ENCODE measurements around the gene SLC19A1. TPM values are rescaled to one million over a fixed set of nuclear protein-coding genes. Genes with fewer than 3 reads are reported as not detected.

Gene SLC19A1
- total RNA-seq, 2 donors from 2014 or later, result 4.7 to 6.1 TPM

- TF ChIP-seq CTCF (IDR thresholded peaks at IDR 0.05), result no peak
- no peak for DNase-seq (ENCODE audit: low spot score)
- Histone ChIP-seq H3K27ac (no peak overlapping the region), H3K4me1 (ENCODE audit: control insufficient read depth in 1 of 2, low read depth in 2 of 2) (peaks cover 0 to 5% of the 10 kb centered on the region in 2 donors), H3K4me3 (no peak overlapping the region), H3K36me3 (no peaks in the 10 kb centered on the region), H3K27me3 (replicated peaks; ENCODE audit: insufficient read depth) (no peaks in the 10 kb centered on the region), H3K9me3 (peaks cover 22% of the 10 kb centered on the region)
- no peak for ATAC-seq (ENCODE audit: insufficient number of reproducible peaks, low FRiP score, low read depth)
These were observed 46.7 kb upstream of the SLC19A1 start for GRCh38 chr21:45588871-45589491.

GRCh38 chr21:45588086-45588825 is 46.0 kb upstream of the SLC19A1 start:
- no peaks in the 10 kb centered on the region for H3K27me3 ChIP-seq (replicated peaks; ENCODE audit: insufficient read depth)
- H3K36me3 ChIP-seq, result no peaks in the 10 kb centered on the region
- DNase-seq (ENCODE audit: low spot score) (no peak), ATAC-seq (ENCODE audit: insufficient number of reproducible peaks, low FRiP score, low read depth) (no peak)
- H3K9me3 ChIP-seq, result peaks cover 22% of the 10 kb centered on the region
- no peak for TF ChIP-seq CTCF (IDR thresholded peaks at IDR 0.05)
- H3K4me3 ChIP-seq, result no peak overlapping the region
- H3K27ac ChIP-seq, result no peak overlapping the region
- peaks cover 0 to 5% of the 10 kb centered on the region in 2 donors for H3K4me1 ChIP-seq (ENCODE audit: control insufficient read depth in 1 of 2, low read depth in 2 of 2)

- Histone ChIP-seq H3K27me3 (replicated peaks; ENCODE audit: insufficient read depth) (no peaks in the 10 kb centered on the region), H3K4me3 (no peak overlapping the region), H3K9me3 (peaks cover 22% of the 10 kb centered on the region), H3K4me1 (ENCODE audit: control insufficient read depth in 1 of 2, low read depth in 2 of 2) (peaks cover 0 to 5% of the 10 kb centered on the region in 2 donors), H3K36me3 (no peaks in the 10 kb centered on the region), H3K27ac (no peak overlapping the region)
- DNase-seq (ENCODE audit: low spot score) (no peak), ATAC-seq (ENCODE audit: insufficient number of reproducible peaks, low FRiP score, low read depth) (no peak)
- TF ChIP-seq CTCF (IDR thresholded peaks at IDR 0.05), result no peak
These were observed 44.1 kb upstream of the SLC19A1 start for GRCh38 chr21:45586289-45586858.

GRCh38 chr21:45584786-45585185 is 42.5 kb upstream of the SLC19A1 start:
- H3K9me3 ChIP-seq, result peaks cover 22% of the 10 kb centered on the region
- no peak for TF ChIP-seq CTCF (IDR thresholded peaks at IDR 0.05)
- DNase-seq (ENCODE audit: low spot score), result no peak

GRCh38 chr21:45583831-45584509 is 41.7 kb upstream of the SLC19A1 start:
- no peak overlapping the region for H3K27ac ChIP-seq
- peaks cover 22% of the 10 kb centered on the region for H3K9me3 ChIP-seq
- no peak for DNase-seq (ENCODE audit: low spot score)
- H3K4me3 ChIP-seq, result no peak overlapping the region
- no peaks in the 10 kb centered on the region for H3K27me3 ChIP-seq (replicated peaks; ENCODE audit: insufficient read depth)
- H3K4me1 ChIP-seq (ENCODE audit: control insufficient read depth in 1 of 2, low read depth in 2 of 2), result no peaks in the 10 kb centered on the region
- ATAC-seq (ENCODE audit: insufficient number of reproducible peaks, low FRiP score, low read depth), result no peak
- no peaks in the 10 kb centered on the region for H3K36me3 ChIP-seq
- TF ChIP-seq CTCF (IDR thresholded peaks at IDR 0.05), result no peak

More at GRCh38 chr21:45584786-45585185, 42.5 kb upstream of the SLC19A1 start:
- Histone ChIP-seq H3K36me3 (no peaks in the 10 kb centered on the region), H3K4me1 (ENCODE audit: control insufficient read depth in 1 of 2, low read depth in 2 of 2) (peaks cover 0 to 1% of the 10 kb centered on the region in 2 donors), H3K27me3 (replicated peaks; ENCODE audit: insufficient read depth) (no peaks in the 10 kb centered on the region), H3K4me3 (no peak overlapping the region), H3K27ac (no peak overlapping the region)
- ATAC-seq (ENCODE audit: insufficient number of reproducible peaks, low FRiP score, low read depth), result no peak
